Measurements from ENCODE around the gene FBP2. TPM values are rescaled to one million over a fixed set of nuclear protein-coding genes. Genes with fewer than 3 reads are reported as not detected.

The FBP2 gene
- total RNA-seq, 1 donor from 2014 or later: not detected

DNA sequence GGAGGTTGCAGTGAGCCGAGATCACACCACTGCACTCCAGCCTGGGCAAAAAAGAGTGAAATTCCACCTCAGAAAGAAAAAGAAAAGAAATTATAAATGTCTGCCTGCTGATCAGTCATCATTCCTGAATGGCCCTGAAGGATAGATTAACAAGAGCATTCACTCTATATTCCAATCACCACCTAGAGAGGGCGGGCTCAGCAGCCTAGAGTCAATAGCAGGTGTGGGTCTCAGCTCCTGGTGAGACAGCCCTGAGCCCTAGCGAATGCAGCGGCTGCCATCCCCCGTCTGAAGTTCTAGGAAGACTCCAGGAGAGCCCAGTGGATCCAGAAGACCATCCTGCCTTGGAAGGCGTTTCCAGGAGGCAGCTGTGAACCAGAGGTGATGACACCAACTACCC, 33.7 kb upstream of the FBP2 start:
- DNase-seq (ENCODE audit: extremely low spot score in 2 of 2): no peak
- Histone ChIP-seq H3K4me1 (peaks cover 10% of the 10 kb centered on the region), H3K9me3 (no peaks in the 10 kb centered on the region), H3K27me3 (no peaks in the 10 kb centered on the region), H3K36me3 (no peaks in the 10 kb centered on the region), H3K27ac (no peak overlapping the region), H3K4me3 (no peak overlapping the region)
- intact Hi-C loops (cut with DNase I): no loop called here
- TF ChIP-seq CTCF (IDR thresholded peaks at IDR 0.05) (no peak), POLR2AphosphoS5 (IDR thresholded peaks at IDR 0.05; ENCODE audit: insufficient read depth in 1 of 2, low read depth in 1 of 2) (no peak), POLR2A (IDR thresholded peaks at IDR 0.05) (no peak)

GRCh38 chr9:94625835-94626234, 32.2 kb upstream of the FBP2 start:
- no peak overlapping the region for H3K27ac ChIP-seq
- intact Hi-C loops (cut with DNase I): no loop called here
- H3K36me3 ChIP-seq: no peaks in the 10 kb centered on the region
- H3K27me3 ChIP-seq: no peaks in the 10 kb centered on the region
- no peak for DNase-seq (ENCODE audit: extremely low spot score in 2 of 2)
- peaks cover 5% of the 10 kb centered on the region for H3K4me1 ChIP-seq
- no peak for TF ChIP-seq POLR2AphosphoS5 (IDR thresholded peaks at IDR 0.05; ENCODE audit: insufficient read depth in 1 of 2, low read depth in 1 of 2)
- TF ChIP-seq CTCF (IDR thresholded peaks at IDR 0.05): no peak
- no peak for TF ChIP-seq POLR2A (IDR thresholded peaks at IDR 0.05)
- no peaks in the 10 kb centered on the region for H3K9me3 ChIP-seq
- no peak overlapping the region for H3K4me3 ChIP-seq

DNA sequence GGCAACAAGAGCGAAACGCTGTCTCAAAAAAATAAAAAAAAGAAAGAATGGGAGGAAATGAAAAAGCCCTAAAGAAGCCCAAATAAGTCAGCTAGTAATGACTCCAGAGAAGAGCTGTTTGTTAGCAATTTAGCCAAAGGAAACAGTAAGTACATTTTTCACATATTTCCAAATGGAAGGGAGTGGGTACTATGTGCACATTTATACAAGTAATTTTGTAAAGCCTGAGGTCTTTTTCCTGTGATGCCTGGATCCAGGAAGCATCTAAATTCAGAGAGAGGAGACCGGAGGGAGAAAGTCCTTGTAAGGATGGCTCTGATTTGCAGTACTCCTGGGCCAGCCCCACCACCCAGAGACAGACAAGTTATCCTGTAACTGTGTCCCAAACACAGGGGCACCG, 31.0 kb upstream of the FBP2 start:
- DNase-seq (ENCODE audit: extremely low spot score in 2 of 2): no peak
- intact Hi-C loops (cut with DNase I): no loop called here

GRCh38 chr9:94623253-94623652, 29.6 kb upstream of the FBP2 start:
- H3K27me3 ChIP-seq: no peaks in the 10 kb centered on the region
- H3K36me3 ChIP-seq: no peaks in the 10 kb centered on the region
- no peak for TF ChIP-seq CTCF (IDR thresholded peaks at IDR 0.05)
- TF ChIP-seq POLR2AphosphoS5 (IDR thresholded peaks at IDR 0.05; ENCODE audit: insufficient read depth in 1 of 2, low read depth in 1 of 2): no peak
- no peak for TF ChIP-seq POLR2A (IDR thresholded peaks at IDR 0.05)
- no peaks in the 10 kb centered on the region for H3K9me3 ChIP-seq
- H3K4me1 ChIP-seq: peaks cover 5% of the 10 kb centered on the region
- no peak for DNase-seq (ENCODE audit: extremely low spot score in 2 of 2)
- intact Hi-C loops (cut with DNase I): no loop called here
- H3K4me3 ChIP-seq: no peak overlapping the region
- no peak overlapping the region for H3K27ac ChIP-seq

More for the DNA sequence above, 31.0 kb upstream of the FBP2 start:
- Histone ChIP-seq H3K9me3 (no peaks in the 10 kb centered on the region), H3K36me3 (no peaks in the 10 kb centered on the region), H3K27ac (no peak overlapping the region), H3K27me3 (no peaks in the 10 kb centered on the region), H3K4me1 (peaks cover 5% of the 10 kb centered on the region), H3K4me3 (no peak overlapping the region)
- TF ChIP-seq POLR2AphosphoS5 (IDR thresholded peaks at IDR 0.05; ENCODE audit: insufficient read depth in 1 of 2, low read depth in 1 of 2): no peak
- no peak for TF ChIP-seq CTCF (IDR thresholded peaks at IDR 0.05)
- no peak for TF ChIP-seq POLR2A (IDR thresholded peaks at IDR 0.05)

DNA sequence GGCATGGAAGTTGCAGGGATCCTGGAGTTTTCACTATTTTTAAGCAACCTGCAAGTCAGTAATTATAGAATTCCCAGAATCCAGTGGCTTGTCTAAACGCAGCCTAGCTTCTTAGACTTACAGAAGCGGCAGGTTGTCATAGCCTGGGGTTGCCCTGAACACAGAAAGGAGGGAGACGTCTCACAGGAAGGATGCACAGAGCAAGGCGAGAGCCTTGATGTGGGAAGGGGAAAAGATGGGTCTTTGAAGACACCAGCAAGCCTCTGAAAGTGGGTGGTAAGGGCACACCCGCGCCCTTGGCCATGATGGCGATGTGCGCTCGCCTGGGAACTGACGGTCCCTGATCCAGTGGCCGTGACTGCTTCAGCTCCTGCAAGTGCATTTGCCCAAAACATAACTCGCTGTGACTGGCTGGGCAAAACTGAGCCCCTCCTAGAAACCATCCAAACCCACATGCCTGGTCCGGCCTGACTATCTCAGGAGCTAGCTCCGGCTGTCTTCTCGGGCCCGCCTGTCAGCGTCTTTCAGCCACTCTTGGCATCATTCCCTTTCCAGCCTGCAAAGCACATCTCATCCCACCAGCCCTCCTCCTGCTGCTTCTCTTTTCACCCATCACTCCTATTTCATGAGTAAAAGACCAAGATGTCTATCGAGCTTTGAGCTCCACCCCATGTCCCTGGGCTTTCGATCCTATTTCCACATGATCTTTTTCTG, 28.6 kb upstream of the FBP2 start:
- no peak for DNase-seq (ENCODE audit: extremely low spot score in 2 of 2)

More for the DNA sequence above, 28.6 kb upstream of the FBP2 start:
- TF ChIP-seq POLR2AphosphoS5 (IDR thresholded peaks at IDR 0.05; ENCODE audit: insufficient read depth in 1 of 2, low read depth in 1 of 2): no peak
- no peak for TF ChIP-seq CTCF (IDR thresholded peaks at IDR 0.05)
- TF ChIP-seq POLR2A (IDR thresholded peaks at IDR 0.05): no peak
- Histone ChIP-seq H3K4me1 (peaks cover 5% of the 10 kb centered on the region), H3K36me3 (no peaks in the 10 kb centered on the region), H3K4me3 (no peak overlapping the region), H3K9me3 (no peaks in the 10 kb centered on the region), H3K27me3 (no peaks in the 10 kb centered on the region), H3K27ac (no peak overlapping the region)
- intact Hi-C loops (cut with DNase I): no loop called here

All from vagina (tissue), 2 donors.